ENCODE measurements around the gene CPS1. TPM values are rescaled to one million over a fixed set of nuclear protein-coding genes. Genes with fewer than 3 reads are reported as not detected.

The CPS1 gene
- total RNA-seq, 6 experiments from 2014 or later, result 1,066 to 2,150 (median 1,343) TPM

GRCh38 chr2:210718503-210718902, 162.1 kb downstream of the CPS1 start:
- Histone ChIP-seq H3K27ac (no peak overlapping the region), H3K4me3 (no peak overlapping the region), H3K4me1 (peaks cover 0 to 4% (median 0%) of the 10 kb centered on the region in 4 donors), H3K9me3 (no peaks in the 10 kb centered on the region), H3K27me3 (no peaks in the 10 kb centered on the region), H3K36me3 (no peaks in the 10 kb centered on the region)
- intact Hi-C loops (cut with DNase I), result no loop called here
- ATAC-seq, result no peak
- 28% methylated on average over 3 of the region's 3 CpGs for WGBS (ENCODE audit: insufficient coverage, low coverage, low lambda C conversion rate, missing lambda C conversion rate)
- no peak for DNase-seq
- TF ChIP-seq POLR2A (IDR thresholded peaks at IDR 0.05), result no peak
- no peak for TF ChIP-seq CTCF (IDR thresholded peaks at IDR 0.05)

- DNase-seq, result no peak
- no peak for TF ChIP-seq POLR2A (IDR thresholded peaks at IDR 0.05)
- TF ChIP-seq CTCF (IDR thresholded peaks at IDR 0.05), result no peak
- no peaks in the 10 kb centered on the region for H3K4me1 ChIP-seq
- no peaks in the 10 kb centered on the region for H3K9me3 ChIP-seq
- no peak for ATAC-seq
- no peak overlapping the region for H3K4me3 ChIP-seq
- H3K36me3 ChIP-seq, result no peaks in the 10 kb centered on the region
- H3K27me3 ChIP-seq, result no peaks in the 10 kb centered on the region
- 85% methylated on average over 3 of the region's 3 CpGs for WGBS (ENCODE audit: insufficient coverage, low coverage, low lambda C conversion rate, missing lambda C conversion rate)
- intact Hi-C loops (cut with DNase I), result no loop called here
- H3K27ac ChIP-seq, result no peak overlapping the region
These were observed 165.7 kb downstream of the CPS1 start for GRCh38 chr2:210722092-210722491.

- Histone ChIP-seq H3K4me3 (no peak overlapping the region), H3K27ac (no peak overlapping the region), H3K27me3 (no peaks in the 10 kb centered on the region), H3K9me3 (no peaks in the 10 kb centered on the region), H3K4me1 (peaks cover 0 to 3% (median 0%) of the 10 kb centered on the region in 4 donors), H3K36me3 (no peaks in the 10 kb centered on the region)
- TF ChIP-seq CTCF (IDR thresholded peaks at IDR 0.05) (no peak), POLR2A (IDR thresholded peaks at IDR 0.05) (no peak)
- intact Hi-C loops (cut with DNase I), result no loop called here
- ATAC-seq (no peak), DNase-seq (no peak)
These were observed 171.2 kb downstream of the CPS1 start for GRCh38 chr2:210727549-210727948.

Other genes with a start within 250 kb of the CPS1 start
- gene MYL1, start 241.4 kb upstream of the CPS1 start, total RNA-seq, result 1 to 10 TPM in 1 of 6 experiments, under 1 TPM in 1, not detected in 4; 0.28 to 1.3 TPM
- 10 to 100 TPM; 16.1 to 20.6 (median 17.5) TPM for gene LANCL1, start 79.8 kb upstream of the CPS1 start, total RNA-seq